Kidney tubule cell (primary cell): Measurements from ENCODE around the gene BAZ2B.
"Not testable (repeated sequence)": the region's sequence is repeated elsewhere in the genome, so short reads cannot be mapped to it uniquely, and the experiment has no call there.

ENCODE experiments used
- DNase-seq: peaks from one replicate; pipeline ENCODE4 v3.0.0-alpha.2; 2018; ENCODE audit warnings: low spot score

The BAZ2B gene

GRCh38 chr2:159419403-159419802 is 196.9 kb downstream of the BAZ2B start:
- no peak for DNase-seq

GRCh38 chr2:159411460-159411859 is 204.9 kb downstream of the BAZ2B start:
- DNase-seq, result no peak

GRCh38 chr2:159410276-159410675 is 206.1 kb downstream of the BAZ2B start:
- no peak for DNase-seq

GRCh38 chr2:159409116-159409800 is 207.1 kb downstream of the BAZ2B start:
- no peak for DNase-seq

GRCh38 chr2:159402790-159403189 is 213.6 kb downstream of the BAZ2B start:
- DNase-seq, result no peak

GRCh38 chr2:159402160-159402559 is 214.2 kb downstream of the BAZ2B start:
- DNase-seq, result not testable (repeated sequence)

- DNase-seq, result no peak
Observed at GRCh38 chr2:159399716-159400415, 216.5 kb downstream of the BAZ2B start.

- DNase-seq, result no peak
Observed at GRCh38 chr2:159396799-159397198, 219.5 kb downstream of the BAZ2B start.

- DNase-seq, result no peak
Observed at GRCh38 chr2:159382447-159383028, 233.8 kb downstream of the BAZ2B start.

- DNase-seq, result peak; percentile 89
Observed at GRCh38 chr2:159381574-159381973, 234.8 kb downstream of the BAZ2B start.

GRCh38 chr2:159380685-159381239 is 235.6 kb downstream of the BAZ2B start:
- peak; percentile 2 for DNase-seq

GRCh38 chr2:159379181-159379580 is 237.2 kb downstream of the BAZ2B start:
- no peak for DNase-seq

- no peak for DNase-seq
Observed at GRCh38 chr2:159375241-159375640, 241.1 kb downstream of the BAZ2B start.

GRCh38 chr2:159371506-159371905 is 244.8 kb downstream of the BAZ2B start:
- no peak for DNase-seq

GRCh38 chr2:159366538-159366937 is 249.8 kb downstream of the BAZ2B start:
- DNase-seq, result no peak

GRCh38 chr2:159362816-159363251 is 253.5 kb downstream of the BAZ2B start:
- peak; percentile 94 for DNase-seq

- no peak for DNase-seq
Observed at GRCh38 chr2:159362094-159362493, 254.3 kb downstream of the BAZ2B start.

- DNase-seq, result not testable (repeated sequence)
Observed at GRCh38 chr2:159361603-159362002, 254.7 kb downstream of the BAZ2B start.

GRCh38 chr2:159356053-159356554 is 260.2 kb downstream of the BAZ2B start:
- DNase-seq, result no peak

GRCh38 chr2:159351977-159352376 is 264.4 kb downstream of the BAZ2B start:
- DNase-seq, result no peak

GRCh38 chr2:159349674-159350299 is 266.6 kb downstream of the BAZ2B start:
- DNase-seq, result peak; percentile 40

GRCh38 chr2:159326569-159327255 is 289.6 kb downstream of the BAZ2B start:
- no peak for DNase-seq
